ENCODE results near the gene ANKRD13B.
"Not testable (repeated sequence)": the region's sequence is repeated elsewhere in the genome, so short reads cannot be mapped to it uniquely, and the experiment has no call there.

ANKRD13B gene

DNA sequence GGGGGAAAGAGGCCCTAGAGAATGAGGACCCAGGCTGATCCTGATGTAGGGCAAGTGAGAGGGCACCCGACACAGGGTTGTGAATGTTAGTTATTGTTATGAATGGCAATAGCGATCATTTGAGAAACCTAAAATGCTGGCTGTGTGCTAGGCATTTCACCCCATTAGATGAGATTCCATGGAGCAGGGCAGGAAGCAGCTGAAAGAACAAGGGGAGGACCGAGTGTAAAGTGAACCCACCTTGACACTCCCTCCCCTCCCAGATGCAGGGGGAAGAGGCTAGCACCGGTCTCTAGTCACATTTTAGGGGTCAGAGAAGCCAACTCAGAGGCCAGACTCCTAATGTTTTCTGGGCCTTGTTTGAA, 30.3 kb downstream of the ANKRD13B start:
- no peak for DNase-seq
- in situ Hi-C loops (cut with MboI; ENCODE audit: low pct_unique_long_range_greater_than_20kb, low sequenced_read_pairs) = loop anchor here (25.0 kb wide), 1 partner anchor 464 kb away; no protein-coding TSS in a partner anchor

DNA sequence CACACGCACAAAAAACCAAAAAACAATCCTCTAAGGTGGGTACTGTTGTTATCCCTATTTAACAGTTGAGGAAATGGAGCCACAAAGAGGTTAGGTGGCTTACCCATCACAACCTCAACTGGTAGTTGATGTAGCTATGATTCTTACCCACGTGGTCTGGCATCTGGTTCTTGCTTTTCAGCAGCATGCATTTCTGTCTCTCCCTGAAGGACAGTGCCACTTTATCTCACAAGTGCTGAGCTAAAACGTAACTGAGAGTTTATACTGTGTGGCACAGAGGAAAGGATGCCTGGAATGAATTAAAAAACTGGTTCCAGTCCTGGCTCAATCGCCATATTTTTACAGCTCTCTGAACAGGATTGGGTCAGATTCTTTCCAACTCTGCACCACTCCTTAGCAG, 31.7 kb downstream of the ANKRD13B start:
- in situ Hi-C loops (cut with MboI; ENCODE audit: low pct_unique_long_range_greater_than_20kb, low sequenced_read_pairs) = loop anchor here (25.0 kb wide), 1 partner anchor 463 kb away; no protein-coding TSS in a partner anchor
- DNase-seq = no peak

DNA sequence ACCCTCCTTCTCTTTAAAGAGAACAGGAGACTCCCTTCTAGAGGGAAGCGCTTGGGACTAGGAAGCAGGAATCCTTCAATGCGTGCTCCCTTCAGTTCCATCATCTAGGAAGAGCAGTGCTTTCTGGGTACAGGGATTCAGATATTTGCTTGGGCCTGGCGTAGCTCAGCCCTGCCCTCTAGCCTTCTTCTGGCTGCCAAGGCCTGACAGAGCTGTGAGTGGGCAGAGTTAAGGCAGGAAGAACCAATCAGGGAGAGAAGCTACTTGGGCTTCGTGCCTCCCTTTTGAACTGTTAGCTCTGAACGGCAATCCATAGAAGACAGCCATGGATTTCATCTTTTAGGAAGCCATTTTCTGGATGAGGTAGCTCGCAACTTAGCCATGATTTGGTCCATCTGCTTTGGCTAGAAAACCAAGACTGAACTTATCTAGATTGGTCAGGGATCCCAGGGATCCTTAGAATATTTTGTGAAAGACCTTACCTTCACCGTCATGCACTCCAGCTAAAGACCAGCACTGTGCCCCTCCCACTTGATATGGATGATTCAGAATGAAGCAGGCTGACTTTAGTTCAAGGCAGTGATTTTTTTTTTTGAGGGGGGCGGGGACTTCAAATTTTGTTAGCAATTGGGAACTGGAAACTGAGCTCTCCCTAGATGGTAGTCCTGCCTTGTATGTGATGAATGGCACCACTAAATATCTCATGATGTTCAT, 32.3 kb downstream of the ANKRD13B start:
- in situ Hi-C loops (cut with MboI; ENCODE audit: low pct_unique_long_range_greater_than_20kb, low sequenced_read_pairs) = loop anchor here (25.0 kb wide), 1 partner anchor 362 kb away; no protein-coding TSS in a partner anchor
- no peak for DNase-seq

DNA sequence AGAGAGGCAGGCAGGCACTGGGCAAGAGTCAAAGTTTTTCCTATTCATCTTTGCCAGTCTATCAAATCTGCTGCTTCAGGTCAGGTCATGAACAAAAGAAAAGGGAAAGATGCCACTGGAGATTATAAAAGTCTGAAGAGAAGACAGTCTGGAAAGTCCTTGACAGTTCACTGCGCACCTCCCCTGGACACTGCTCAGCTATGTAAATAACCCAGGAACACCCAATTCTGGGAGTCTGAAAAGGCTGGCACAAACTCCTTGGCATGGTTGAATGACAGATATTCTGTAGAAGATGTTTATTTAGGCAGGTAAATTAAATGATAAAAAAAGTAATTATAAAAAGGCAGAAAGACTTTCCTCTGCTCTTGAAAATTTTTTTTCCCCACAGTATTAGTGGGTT, 35.0 kb downstream of the ANKRD13B start:
- in situ Hi-C loops (cut with MboI; ENCODE audit: low pct_unique_long_range_greater_than_20kb, low sequenced_read_pairs) = loop anchor here (25.0 kb wide), 1 partner anchor 359 kb away; no protein-coding TSS in a partner anchor
- no peak for DNase-seq

DNA sequence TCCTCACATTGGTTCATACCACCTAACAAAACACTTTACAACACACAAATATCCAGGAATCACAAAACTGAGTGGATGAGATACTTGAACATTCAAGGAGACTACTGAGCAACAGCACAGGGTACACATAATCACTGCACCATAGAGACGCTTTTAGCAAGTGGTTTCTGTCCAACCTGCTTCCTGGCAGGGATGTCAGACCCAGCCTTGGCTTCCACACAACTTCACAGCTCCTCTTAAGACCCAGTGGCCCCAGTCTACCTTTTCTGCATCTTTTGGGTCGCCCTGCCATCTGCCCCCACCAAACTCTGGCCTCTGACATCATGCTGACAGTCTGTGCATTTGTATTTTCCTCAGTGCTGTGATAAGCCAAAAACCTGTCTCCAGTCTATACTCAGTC, 35.7 kb downstream of the ANKRD13B start:
- DNase-seq = no peak
- in situ Hi-C loops (cut with MboI; ENCODE audit: low pct_unique_long_range_greater_than_20kb, low sequenced_read_pairs) = loop anchor here (25.0 kb wide), 1 partner anchor 359 kb away; no protein-coding TSS in a partner anchor

DNA sequence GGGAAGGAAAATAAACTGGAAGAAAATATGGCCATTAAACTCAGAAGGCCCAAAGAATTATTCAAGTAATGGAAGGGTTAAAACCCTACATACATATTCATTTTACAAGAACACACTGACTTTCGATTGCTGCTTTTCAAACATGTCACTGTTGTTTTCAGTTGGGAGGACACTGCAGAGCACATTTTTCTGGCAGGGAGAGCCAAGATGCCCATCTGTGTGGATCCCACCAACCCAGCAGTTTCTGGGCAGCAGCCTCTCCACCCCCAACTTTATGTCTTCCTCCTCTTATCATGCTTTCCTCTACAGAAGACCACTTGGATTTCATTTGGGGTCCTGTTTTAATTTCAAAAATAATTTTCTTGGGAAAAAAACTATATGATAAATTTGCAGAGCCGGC, 36.9 kb downstream of the ANKRD13B start:
- DNase-seq = no peak
- in situ Hi-C loops (cut with MboI; ENCODE audit: low pct_unique_long_range_greater_than_20kb, low sequenced_read_pairs) = loop anchor here (25.0 kb wide), 1 partner anchor 357 kb away; no protein-coding TSS in a partner anchor

DNA sequence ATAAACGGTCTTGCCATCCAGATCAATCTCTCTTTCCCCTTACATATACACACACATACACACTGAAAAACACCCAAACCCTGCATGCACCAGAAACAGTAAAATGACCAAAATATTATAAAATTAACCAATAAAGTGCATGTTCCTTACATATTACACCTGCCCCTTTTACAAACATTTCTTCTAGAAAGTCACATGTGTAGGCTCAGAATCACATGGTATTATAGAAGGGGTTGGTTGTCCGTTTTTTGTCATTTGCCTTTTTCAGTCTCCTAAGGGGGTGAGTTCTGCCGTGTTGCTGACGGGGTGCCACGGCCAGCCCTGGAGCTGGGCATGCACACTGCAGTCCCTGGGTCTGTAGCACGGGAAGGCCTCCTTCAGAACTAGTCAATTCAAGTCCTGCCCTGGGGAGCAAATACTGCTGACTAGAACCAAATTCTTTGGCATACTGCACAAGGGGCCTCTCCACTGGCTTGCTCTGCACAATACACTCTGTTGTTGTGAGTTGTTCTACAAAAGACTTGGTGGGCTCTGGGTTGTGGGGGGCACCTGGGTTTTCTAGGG, 37.8 kb downstream of the ANKRD13B start:
- DNase-seq = no peak
- in situ Hi-C loops (cut with MboI; ENCODE audit: low pct_unique_long_range_greater_than_20kb, low sequenced_read_pairs) = loop anchor here (25.0 kb wide), 1 partner anchor 357 kb away; no protein-coding TSS in a partner anchor

DNA sequence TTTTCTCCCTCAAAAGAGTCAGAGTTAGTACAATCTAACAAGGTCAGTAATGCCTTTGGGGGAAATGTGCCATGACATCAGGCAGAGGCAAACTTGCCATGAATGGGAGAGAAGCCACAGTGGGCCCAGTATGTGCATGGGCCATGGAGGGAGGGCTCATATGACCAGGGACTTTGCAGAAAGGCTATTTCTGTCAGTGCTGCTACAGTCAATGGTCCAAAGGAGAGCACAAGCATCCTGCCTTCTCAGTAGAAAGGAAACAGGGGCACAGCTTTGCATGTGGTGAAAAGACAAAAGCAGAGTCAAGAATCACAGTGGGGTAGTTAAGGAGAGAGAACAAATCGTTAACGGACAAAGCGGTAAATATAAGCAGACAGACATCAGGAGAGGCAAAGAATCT, 41.0 kb downstream of the ANKRD13B start:
- in situ Hi-C loops (cut with MboI; ENCODE audit: low pct_unique_long_range_greater_than_20kb, low sequenced_read_pairs) = loop anchor here (25.0 kb wide), 1 partner anchor 353 kb away; no protein-coding TSS in a partner anchor
- no peak for DNase-seq

DNA sequence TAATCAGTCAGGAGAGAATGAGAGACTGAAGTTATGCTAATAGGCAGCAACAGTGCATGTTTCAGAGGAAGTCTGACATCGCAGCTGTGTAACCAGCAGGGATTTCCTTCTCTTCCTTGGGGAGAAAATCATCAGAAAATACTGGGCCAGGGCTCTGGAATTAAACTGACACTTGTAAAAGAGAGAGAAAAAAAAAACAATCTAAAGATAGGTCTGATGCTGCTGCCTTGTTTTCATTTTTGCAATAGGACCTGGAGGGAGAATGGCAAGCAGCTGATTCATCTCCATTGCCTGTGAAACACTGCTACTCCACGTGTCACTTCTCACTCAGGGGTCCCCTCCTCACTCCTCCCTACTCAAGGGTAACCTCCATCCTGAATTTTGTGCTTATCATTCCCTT, 47.5 kb downstream of the ANKRD13B start:
- no peak for DNase-seq
- in situ Hi-C loops (cut with MboI; ENCODE audit: low pct_unique_long_range_greater_than_20kb, low sequenced_read_pairs) = loop anchor here (25.0 kb wide), 1 partner anchor 347 kb away; no protein-coding TSS in a partner anchor

DNA sequence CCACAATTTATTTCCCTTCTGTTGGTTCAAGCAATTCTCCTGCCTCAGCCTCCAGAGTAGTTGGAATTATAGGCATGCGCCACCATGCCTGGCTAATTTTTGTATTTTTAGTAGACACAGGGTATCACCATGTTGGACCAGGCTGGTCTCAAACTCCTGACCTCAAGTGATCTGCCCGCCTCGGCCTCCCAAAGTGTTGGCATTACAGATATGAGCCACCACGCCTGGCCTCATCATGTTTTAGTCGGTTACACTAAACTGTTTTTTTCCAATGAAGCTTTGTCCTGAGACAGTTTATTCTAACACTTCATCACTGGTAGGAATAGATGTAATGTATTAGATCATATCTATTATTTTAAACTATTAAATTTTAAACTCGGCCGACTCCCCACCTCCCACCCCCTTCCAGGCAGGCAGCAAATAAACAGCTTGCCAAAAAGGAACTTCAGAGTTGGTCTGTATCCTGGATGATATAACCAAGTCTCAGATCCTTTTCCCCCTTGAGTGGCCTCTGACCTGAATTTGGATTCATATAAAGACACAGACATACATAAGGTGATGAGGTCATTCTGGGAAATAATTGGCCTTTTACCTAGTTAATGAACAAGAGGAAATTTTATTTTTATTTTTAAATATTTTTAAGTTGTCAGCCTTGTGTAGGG, 48.2 kb downstream of the ANKRD13B start:
- in situ Hi-C loops (cut with MboI; ENCODE audit: low pct_unique_long_range_greater_than_20kb, low sequenced_read_pairs) = loop anchor here (25.0 kb wide), 1 partner anchor 346 kb away; no protein-coding TSS in a partner anchor
- no peak for DNase-seq

DNA sequence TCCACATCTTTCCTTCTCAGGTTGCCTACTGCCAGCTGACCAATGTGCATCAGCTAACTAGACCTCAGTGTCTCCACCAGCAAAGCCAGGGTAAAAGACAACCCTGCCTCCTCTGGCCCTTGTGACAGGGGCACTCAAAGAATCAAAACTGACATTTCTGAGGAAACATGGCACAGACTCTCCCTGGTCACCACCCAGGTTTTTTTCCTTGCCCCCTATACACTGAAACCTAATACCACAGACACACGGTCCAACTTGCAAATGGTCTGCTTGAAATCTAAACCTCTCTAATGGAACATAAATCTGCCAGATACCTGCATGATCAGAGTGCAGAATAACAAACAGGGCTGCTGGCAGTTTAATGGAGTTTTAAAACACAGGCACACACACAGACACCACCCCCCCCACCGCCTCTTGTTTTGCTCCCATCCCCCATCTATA, 49.3 kb downstream of the ANKRD13B start:
- DNase-seq = no peak
- in situ Hi-C loops (cut with MboI; ENCODE audit: low pct_unique_long_range_greater_than_20kb, low sequenced_read_pairs) = loop anchor here (25.0 kb wide), 1 partner anchor 345 kb away; no protein-coding TSS in a partner anchor

DNA sequence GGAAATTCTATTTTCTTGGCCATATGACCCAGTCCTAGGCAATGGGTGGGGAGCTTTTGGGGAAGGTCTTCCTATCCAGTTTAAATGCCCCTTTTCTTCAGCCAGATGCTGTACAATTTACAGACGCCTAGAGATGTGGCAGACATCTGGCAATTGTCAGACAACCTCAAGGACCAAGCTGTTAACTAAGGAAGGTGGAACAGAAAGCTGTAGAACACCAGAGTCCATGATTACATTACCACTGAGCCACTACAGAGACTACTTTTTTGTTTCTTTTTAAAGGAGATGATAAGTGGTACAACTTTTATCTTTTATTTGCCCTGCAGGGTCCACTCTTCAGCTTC, 50.9 kb downstream of the ANKRD13B start:
- no peak for DNase-seq
- in situ Hi-C loops (cut with MboI; ENCODE audit: low pct_unique_long_range_greater_than_20kb, low sequenced_read_pairs) = loop anchor here (25.0 kb wide), 1 partner anchor 344 kb away; no protein-coding TSS in a partner anchor

DNA sequence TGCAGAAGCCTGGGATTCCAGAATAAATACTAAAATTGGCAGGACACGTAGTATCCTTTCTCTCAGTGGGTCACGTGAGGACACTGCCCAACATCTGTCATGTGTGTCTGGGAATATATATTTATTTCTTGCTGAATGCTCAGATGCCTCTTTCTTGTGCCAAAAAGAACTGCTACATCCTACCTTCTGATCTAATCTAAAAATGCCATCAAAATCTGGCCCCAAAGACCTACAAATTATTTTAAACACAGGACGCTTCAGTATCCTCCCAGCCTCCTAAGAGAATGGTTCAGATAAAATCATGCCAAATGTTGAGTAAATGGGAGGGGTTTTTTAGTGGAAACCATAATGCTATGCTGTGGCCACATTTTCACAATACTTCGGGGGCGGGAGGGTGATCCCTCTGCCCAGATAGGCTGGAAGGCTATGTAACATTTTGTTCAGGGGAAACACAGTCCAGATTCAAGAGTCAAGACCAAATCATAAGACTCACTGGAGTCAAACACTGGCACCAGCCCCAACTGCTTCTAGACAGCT, 52.7 kb downstream of the ANKRD13B start:
- no peak for DNase-seq
- in situ Hi-C loops (cut with MboI; ENCODE audit: low pct_unique_long_range_greater_than_20kb, low sequenced_read_pairs) = loop anchor here (25.0 kb wide), 1 partner anchor 342 kb away; no protein-coding TSS in a partner anchor

DNA sequence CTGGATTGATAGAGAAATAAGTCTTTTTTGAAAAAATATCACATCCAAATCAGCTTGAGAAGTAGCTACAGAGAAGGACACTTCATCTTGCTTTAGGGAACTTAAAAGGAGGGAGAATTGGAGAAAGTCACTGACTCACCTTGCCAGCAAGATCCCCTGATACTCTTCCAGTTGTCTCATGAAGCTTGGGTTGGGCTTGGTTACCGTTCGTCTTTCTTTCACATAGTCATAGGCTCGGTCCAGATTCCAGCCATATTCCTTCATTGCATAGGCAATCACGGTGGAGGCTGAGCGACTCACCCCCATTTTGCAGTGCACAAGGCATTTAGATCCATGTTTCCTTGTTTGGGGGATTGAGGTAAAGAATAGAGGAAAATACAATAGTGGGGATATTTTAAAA, 55.1 kb downstream of the ANKRD13B start:
- in situ Hi-C loops (cut with MboI; ENCODE audit: low pct_unique_long_range_greater_than_20kb, low sequenced_read_pairs) = loop anchor here (25.0 kb wide), 1 partner anchor 339 kb away; no protein-coding TSS in a partner anchor
- no peak for DNase-seq

DNA sequence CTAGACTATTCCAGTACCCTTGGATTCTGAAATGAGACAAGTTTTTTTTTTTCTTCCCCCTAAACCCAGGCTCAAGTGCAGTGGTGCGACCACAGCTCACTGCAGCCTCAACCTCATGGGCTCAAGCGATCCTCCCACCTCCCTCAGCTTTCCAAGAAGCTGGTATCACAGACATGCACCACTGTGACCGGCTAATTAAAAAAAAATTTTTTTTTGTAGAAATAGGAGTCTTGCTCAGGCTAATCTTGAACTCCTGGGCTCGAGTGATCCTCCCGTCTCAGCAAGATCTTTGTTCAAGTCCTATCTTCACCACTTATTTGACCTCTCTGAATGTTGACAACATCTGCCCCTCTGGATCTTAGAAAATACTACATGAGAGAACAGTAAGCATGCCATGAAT, 56.4 kb downstream of the ANKRD13B start:
- DNase-seq = no peak
- in situ Hi-C loops (cut with MboI; ENCODE audit: low pct_unique_long_range_greater_than_20kb, low sequenced_read_pairs) = loop anchor here (25.0 kb wide), 1 partner anchor 338 kb away; no protein-coding TSS in a partner anchor

DNA sequence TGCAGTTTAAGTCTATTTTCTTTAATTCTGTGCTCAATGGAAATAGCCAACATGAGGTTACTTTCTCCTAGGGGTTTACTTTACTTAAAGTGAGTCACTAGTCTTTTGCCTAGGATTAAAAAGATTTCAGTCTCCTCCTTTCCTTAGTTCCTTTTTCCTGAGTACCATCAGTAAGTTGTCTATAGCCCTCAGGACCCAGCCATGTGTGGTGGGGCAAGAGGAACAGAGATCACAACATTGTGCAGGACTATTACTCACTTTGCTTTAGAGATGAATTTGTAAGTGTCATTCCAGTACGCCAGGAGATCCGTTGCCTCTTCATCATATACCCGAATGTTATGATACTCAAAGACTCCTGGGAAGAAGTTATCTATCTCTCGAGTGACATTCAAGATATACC, 57.5 kb downstream of the ANKRD13B start:
- in situ Hi-C loops (cut with MboI; ENCODE audit: low pct_unique_long_range_greater_than_20kb, low sequenced_read_pairs) = no loop called here

DNA sequence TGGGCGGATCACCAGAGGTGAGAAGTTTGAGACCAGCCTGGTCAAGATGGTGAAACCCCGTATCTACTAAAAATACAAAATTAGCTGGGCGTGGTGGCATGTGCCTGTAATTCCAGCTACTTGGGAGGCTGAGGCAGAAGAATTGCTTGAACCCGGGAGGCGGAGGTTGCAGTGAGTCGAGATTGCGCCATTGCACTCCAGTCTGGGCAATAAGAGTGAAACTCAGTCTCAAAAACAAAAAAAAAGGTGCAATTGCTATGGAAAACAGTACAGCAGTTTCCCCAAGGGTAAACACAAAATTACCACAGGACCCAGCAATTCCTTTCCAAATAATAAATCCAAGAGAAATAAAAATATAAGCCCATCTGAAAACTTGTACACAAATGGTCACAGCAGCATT, 59.0 kb downstream of the ANKRD13B start:
- DNase-seq; in situ Hi-C loops (cut with MboI; ENCODE audit: low pct_unique_long_range_greater_than_20kb, low sequenced_read_pairs): not testable (repeated sequence)

More for the DNA sequence above, 57.5 kb downstream of the ANKRD13B start:
- no peak for DNase-seq

DNA sequence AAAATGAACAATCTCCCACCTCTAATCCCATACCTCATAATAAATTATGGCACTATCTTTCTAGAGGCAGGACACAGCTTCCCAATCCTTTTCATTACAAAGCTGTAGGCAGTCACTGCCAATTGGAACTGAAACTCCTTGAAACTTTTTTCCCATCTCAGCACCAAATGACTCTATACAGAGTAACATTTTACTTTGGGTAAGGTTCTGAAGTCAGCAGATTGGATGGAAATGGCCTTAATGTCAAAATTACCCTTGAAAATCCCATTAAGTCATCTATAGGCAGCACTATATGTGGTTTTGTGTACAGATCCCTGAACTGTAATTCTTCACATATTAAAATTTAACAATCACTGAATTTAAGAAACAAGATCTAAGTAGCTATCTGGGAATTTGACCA, 60.0 kb downstream of the ANKRD13B start:
- in situ Hi-C loops (cut with MboI; ENCODE audit: low pct_unique_long_range_greater_than_20kb, low sequenced_read_pairs) = no loop called here
- DNase-seq = no peak

DNA sequence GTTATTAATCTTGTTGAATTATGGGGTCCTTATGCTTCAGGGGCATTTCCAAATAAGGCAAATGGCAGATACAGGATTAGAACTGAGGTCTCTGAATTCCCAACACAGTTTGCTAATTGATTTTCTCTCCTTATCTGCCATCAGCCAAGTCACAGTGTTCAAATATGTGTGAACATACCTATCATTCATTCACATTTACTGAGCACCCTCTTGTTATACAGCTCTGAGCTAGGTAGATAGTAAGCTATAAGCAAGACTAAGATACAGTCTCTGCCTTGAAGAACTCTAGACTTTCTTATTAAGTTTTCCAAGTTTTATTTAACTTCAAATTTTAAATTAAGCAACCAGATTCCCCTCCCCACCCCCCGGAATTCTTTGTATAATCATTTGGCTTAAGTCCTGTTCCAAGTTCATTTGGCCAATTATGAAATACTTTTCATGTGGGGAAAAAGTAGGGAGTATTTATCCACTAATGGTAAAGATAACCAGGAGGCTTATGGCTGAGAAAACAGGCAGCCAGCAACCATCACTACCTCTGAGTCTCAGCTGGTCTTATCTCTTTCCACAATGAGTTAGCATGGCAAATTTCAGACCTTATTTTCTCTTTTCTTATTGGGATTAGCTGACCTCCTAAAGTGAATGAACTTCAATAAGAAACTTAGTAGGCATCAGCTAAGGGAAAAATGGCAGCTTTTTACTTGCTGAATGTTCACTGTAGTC, 61.2 kb downstream of the ANKRD13B start:
- no peak for DNase-seq
- in situ Hi-C loops (cut with MboI; ENCODE audit: low pct_unique_long_range_greater_than_20kb, low sequenced_read_pairs) = no loop called here
